ENCODE results near the gene IGFN1.
"Not testable (repeated sequence)": the region's sequence is repeated elsewhere in the genome, so short reads cannot be mapped to it uniquely, and the experiment has no call there.

IGFN1 gene

DNA sequence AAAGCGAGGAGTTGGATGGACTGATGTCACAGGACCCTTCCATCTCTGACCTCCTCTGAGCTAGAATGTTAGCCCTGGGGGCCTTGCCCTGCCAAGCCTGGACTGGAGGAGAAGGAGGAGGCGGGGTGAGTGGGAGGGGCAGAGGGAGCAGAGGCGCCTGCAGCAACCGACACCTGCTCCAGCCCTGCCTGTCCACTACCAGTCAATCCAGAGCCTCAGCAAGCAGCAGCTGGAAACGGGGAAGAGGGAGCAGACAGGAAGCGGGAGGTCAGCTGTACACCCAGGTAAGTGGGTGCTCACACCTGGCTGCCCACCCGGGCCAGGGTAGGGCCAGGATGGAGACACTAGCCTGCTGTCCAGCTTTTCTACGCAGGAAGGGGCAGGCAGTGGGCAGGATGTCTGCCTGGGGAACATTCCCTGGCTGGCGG is at the start of gene IGFN1:
Gene IGFN1, plus strand, starts transcription at position 201 of the 428 bp plus-strand sequence. CDS start 2,470 bp downstream, outside the sequence.
- no peak for DNase-seq

DNA sequence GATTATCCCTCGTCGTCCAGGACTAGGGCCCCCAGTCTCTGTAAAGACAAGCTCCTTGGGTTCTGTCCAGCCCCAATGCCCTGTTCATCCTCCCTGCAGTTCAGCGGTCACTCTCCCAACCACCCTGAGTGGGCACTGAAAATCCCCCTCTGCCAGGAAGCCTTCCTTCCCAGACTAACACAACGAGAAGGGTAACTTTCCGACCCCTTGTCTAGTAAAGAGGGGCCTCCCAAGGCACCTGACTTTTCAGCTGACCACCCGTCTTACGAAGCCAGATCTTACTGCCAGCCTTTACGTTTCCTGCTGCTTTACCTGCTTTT is 49.7 kb upstream of the IGFN1 start:
- no peak for DNase-seq

DNA sequence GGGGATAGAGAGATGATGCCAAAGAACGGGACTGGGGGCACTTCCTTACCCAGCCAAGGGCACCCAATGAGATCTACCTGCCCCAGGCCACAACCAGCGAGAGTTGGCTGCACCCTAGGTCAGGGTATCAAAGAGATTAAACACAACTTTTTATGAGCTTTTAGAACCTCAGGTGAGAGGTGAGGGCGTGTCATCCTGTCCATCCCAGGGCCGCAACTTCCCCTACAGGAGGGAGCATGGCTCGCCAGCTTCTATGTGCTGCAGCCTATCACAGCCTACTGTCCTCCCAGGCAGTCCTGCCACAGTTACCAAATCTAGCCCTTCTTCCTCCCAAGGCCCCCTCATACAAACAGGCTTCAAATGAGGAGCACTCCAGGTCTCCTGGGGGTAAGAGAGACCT is 49.2 kb upstream of the IGFN1 start:
- DNase-seq, result no peak

DNA sequence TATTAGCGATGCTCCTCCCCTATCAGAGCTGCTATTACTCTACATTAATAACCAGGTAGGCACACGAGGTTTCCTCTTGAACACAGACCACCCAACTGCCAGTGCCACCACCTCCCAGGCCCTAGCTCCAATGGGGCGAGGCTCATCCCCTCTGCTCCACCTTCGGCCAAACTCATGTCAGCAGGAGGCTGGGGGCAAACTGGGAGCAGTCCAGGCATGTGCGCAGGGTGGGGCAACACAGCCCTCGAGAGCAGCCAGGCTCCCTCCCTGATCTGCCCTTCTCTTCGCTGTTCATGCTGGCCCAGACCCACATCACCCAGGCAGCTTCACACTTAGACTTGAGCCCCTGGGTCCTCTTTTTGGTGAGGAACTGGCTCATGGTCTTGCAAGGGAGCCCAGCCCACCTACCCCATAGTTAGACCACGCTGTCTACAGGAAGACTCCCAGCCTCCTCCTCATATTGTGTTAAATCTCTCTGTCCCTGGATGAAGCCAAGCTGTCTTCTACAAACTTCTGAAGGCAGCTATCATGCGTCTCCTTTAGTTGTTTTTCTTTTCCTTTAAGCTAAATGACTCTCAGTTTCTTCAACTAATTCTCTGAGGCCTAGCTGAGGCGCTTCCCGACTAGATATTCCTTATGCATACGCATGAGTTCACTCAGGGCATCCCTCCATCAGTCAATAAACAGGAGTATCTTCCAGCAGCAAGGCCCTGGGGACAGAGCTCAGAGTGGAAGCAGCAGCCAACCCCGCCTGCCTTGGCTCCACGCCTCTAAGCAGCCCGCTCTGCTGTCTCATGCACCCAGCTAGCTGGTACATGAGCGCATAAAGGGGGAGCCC is 48.4 kb upstream of the IGFN1 start:
- DNase-seq, result no peak

DNA sequence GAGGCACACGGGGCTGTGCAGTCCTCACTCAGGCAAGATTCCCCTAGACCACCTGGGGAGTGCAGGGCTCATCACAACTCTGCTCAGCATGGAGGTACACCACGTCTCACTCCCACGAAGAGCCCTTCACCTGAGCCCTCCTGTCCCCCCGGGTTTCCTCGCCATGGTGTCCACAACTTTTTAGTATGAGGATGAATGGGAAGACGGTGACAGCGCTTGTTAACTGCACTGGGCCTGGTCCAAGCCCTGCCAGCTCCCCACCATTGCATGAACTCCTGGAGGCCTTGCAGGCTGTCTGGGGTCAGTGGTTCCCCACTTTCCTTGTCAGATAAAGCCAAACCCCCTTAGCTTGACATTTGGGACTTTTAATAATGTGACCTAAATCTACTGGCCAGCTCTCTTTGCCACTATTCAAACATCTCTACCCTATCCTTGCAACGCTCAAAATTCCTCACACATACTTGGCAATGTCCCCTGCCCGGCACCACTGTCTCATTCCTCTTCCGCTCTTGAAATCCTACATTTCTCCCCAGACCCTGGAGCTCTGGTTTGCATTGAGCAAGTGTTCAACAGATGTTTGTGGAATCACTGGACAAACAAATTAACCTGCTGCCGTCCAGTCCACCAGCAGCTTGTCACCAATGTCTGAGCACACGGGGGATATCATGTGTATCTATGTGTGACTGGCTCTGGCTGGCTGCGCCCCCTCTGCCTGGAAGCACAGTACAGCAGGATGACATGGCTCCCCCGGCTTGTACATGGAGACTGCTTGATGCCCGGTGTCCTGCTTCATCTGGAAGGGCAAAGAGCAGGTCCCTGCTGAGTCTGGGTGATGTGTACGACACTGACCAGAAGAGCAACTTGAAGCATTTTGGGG is 47.5 kb upstream of the IGFN1 start:
- no peak for DNase-seq

DNA sequence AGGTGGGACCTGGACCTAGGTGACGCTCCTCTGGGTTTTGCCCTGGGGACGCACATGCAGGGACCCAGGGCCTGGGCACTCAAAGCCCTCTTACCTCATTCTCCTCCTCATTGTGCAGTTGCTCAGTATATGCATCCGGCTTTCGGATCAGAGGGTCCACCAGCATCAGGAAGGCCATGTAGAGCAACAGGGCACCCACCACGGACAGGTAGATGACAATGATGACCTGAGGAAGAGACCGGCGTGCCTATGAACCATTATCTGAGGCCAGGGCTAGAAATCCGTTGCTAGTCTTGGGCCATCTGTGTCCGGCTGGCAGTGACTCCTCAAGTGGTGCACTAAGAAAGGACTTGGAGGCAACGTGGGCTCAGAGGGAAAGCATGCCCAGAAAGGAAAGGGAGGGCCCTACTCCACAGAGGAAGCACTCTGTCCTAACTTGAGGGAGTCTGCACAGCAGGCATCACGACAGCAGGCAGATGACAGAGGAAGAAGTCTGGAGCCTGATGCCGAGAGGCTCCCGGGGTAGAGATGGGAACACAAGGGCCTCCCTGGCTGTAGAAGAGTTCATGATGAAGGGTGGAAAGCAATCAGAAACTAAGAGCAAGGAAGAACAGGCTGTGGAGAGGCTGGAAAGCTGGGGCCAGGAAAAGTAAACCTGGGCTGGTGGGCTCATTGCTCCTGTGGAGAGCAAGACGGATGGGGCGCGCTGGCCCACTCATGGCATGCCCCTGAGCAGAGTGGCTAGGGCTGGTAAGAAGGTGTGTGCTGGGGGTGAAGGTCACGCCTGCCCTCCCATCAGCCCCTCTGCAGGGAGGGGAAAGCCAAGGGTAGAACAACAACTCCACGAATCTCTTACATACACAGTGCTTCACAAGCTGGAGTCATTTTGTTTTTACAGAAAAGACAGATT is 46.6 kb upstream of the IGFN1 start:
- no peak for DNase-seq

DNA sequence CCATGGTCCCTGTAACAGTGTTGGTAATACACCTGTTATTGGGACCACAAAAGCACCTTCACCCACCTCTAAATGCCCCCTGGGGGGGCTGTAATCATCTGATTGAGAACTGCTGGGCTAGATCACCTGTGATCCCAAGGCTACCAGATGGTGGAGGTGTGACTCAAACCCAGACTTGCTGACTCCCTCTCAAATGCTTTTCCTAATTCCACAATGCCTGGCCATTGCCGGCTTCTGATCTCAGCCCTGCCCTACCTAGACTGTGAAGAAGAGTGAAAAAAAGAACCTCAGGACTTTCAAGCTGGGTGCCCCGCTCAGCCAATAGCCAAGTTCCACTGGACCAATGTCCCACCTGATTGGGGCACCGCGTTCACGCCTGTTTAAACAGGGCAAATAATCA is 45.9 kb upstream of the IGFN1 start:
- no peak for DNase-seq

DNA sequence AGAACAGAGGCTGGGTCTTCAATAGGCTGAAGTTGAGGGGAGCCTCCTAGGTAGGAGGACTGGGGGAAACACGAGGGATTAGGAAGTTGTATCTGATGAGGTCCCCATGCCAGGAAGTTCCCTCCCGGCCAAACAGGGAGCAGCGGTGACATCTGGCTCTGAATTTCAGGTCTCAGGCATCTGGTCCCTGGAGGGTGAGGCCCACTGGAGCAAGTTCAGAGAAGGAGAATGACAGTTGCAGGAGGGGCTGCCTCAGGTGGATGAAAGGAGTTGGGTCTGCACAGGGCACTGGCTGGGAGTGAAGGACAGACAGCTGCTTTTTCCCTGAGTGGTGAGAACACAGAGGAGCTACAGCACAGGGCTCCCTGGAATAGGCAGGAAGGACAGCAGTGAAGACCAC is 45.5 kb upstream of the IGFN1 start:
- no peak for DNase-seq

DNA sequence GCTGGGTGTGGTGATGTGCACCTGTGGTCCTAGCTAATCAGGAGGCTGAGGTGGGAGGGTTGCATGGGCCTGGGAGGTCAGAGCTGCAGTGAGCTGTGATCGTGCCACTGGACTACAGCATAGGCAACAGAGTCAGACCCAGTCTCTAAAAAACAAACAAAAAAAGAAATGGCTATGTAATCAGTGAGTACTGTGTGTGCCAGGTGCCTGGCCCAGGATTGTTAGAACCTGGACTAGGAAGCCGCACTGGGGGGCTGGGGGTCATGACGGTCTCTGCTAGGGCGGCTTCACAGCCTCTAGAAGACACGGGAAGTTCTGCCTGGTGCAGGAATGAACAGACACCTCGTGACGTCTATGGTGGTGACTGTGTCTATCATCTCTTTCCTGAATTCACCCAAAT is 44.8 kb upstream of the IGFN1 start:
- no peak for DNase-seq

DNA sequence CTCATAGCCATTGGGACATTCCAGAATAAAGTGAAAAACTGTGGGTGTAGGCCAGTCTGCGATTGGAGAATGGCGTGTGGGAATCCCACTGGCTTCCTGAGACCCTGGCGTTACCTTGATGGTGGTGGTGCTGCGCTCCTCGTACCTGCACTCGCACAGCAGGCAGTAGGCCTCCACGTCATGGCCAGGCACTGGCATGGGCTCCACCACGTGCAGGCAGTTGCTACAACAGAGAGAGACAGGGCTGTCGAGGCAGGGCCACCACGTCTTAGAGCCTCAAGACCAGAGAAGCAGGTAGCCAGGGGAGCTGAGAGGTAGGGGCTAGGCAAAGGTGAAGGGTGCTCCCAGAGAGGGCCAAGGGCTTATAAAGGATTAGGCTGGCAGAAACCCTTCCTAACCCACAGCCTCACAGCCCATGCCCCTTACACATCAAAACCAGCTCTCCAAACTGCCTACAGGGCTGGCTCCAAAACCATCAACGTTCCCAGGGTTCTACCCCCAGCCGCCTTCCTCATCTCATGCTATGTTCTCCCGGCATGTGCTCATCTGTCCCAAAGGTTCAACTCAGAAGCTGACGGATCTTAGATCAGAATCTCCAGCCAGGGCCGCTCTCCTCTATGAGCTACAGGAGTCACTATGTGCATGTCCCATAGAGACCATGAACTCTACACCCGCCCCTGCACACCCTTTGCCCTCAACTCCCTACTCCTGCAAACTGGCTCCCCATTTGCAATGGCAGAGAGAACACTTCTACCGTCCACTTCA is 43.8 kb upstream of the IGFN1 start:
- DNase-seq, result no peak

DNA sequence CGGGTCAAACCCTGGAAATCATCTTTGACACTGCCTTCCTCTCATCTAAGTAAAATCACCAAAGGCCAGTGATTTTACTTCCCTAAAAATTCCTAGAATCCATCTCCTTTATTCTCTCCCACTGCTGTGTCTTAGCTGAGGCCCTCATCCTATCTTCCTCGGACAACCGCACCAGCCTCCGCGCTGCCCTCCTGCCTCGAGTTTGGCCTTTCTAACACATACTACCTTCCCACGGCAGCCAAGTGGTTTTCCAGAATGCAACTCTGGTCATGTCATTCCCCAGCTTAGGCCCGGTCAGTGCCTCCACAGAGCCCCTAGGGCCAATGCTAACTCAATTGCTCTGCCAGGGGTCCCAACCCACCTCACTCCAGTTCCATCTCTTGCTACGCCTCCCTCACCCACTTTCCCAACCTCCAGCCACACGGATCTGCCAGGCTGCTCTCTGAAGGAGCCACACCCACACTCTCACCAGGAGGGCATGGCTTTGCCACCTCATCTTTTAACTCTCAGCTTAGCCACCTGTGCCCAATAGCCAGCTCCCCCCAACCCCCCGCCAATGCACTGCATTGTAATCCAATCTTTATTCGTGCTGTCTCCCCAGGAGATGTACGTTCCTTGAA is 43.1 kb upstream of the IGFN1 start:
- no peak for DNase-seq

DNA sequence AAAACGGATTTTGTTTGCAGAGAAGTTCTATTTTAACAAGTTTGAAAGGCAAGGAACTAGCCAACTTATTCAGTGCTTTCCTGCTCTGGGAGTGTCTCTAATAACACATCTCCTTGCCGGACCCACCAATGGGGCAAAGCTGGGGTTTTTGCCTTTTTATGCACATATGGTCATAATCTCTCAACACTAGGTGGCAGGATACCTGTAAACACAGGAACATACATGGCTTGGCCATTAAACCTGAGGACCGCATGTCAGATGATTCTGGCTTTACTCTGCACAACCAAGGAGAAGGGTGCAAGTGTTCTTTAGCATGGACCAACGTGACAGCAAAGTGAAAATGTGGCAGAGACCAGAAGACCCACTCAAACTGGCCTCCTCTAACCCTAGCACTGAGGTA is 41.2 kb upstream of the IGFN1 start:
- DNase-seq, result no peak

DNA sequence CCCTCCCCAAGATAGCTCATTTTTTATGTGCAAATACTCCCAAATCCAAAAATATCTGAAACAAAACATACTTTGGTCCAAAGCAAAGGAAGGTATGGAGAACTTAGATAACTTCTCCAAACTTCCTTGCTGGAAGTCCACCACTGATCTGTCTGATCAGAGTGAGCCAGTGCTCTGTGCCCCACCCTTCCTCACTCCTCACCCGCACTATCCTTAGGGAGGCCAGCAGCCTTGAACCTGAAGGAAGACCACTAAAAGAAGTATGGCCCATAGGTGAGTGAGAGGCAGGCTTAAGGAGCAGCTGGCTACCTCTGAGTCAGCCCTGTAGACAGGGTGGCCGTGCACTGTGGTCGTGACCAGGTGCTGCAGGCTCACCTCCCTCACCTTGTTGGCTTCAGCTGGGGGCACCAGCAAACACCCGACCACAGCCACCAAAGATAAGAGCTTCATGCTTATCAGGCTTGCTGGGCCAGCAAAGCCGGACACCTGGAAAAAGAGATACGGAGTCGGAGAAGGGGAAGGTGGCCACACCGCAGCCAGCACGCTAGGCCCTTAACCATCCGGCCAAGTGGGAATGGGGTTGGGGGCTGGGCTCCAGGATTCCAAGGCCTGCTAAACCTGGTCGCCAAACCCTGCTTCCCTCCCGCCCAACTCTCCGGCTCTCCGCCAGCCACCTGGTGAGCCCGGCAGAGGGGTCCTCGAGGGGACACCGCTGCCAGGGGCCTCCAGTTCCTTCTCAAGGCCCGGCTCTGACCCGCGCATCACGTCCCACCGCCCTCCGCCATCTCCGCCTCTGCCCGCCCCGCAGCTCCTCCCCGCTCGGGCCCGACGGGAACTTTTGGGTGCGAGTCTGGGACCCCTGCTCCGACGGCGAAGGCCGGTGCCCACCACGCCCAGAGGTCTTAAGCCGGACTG is 36.9 kb upstream of the IGFN1 start:
- no peak for DNase-seq

DNA sequence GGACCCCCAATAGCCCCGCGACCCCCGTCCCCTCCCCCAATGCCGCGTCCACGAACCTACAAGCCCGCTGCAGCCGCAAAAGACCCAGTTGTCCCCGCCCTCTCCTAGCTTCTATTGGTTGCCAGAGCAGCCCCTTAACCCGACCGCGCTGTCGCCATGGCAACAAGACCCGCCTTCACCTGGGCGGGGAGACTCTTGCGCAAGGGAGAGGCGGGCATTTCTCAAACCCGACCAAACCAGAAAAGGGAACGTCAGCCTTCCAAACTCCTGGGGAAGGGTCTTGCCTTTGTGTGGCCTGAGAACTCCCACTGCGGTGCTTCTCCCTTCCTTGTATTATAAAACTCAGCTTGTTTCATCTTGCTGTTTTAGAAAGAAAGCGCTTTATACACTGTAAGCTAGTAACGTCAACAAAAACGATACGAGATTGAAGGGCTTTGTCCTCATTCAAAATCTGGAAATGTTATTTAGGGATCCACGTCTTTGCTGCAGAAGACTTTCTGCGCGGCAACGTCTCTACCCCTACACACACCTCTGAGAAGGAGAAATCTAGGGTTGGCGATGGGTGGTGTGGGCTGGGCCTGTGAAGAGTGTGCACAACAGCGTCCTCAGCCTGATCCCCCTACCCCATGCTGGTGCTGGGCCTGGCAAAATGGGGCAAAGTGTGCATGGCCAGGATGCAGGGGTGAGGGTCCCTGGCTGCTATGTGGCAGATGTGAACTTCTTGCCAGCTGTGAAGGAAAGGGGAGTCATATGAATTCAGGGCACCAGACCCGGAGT is 36.0 kb upstream of the IGFN1 start, which contains the start of gene TMEM9:
Gene TMEM9, minus strand, starts transcription at position 86 of the 777 bp plus-strand sequence. CDS start 551 bp downstream, outside the sequence.
- peak; percentile 98 for DNase-seq

DNA sequence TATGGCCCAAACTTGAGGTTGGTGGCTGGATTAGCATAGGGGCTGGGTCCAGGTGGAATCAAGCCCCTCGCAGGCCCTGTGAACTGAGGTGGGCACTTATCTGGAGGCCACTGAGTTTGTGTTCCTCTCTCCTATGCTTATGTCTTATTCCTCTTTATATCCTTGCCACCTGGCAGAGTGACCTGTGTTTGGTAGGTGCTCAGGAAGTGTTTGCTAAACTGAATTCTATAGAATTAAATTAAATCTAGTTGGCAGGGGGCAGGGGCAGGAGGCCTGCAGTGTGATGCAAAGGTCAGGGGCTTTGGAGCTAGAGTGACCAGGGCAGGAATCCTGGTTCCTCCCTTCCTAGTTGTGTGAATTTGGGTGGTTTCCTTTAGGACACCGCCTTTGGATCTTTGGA is 35.3 kb upstream of the IGFN1 start:
- DNase-seq, result no peak

DNA sequence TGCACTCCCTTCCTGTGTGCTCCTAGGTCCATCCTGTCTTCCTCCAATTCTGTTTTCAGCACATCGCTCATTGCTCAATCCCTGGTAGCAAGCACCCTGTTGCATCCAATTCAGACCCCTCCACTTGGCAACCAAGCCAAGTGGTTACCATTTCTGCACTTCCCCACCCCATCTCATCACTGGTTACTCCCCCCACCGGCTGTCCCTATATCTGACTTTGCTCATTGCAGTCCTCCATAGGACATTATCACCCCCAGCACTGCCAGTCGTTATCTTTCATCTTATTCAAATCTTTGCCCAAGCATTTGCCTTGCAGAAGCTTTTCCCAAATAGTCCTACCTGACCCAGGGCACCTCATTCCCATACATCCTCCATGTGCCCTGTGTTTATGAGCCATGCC is 34.3 kb upstream of the IGFN1 start:
- no peak for DNase-seq

DNA sequence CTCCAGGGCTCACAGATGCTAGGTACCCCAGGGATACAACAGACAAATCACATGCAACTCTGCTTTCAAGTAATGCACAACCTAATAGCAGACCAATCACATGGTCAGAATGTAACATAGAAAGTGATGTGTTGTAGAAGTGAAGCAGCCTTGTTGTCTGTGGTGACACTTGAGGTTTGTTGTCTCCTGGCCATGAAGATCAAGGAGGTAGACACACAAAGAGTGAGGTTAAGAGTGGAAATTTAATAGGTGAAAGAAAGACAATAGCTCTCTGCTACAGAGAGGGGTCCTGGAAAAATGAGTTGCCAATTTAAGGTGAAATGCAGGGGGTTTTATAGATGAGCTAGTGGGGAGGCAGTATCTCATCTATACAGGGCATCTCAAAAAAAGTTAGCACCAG is 33.8 kb upstream of the IGFN1 start:
- DNase-seq, result no peak

DNA sequence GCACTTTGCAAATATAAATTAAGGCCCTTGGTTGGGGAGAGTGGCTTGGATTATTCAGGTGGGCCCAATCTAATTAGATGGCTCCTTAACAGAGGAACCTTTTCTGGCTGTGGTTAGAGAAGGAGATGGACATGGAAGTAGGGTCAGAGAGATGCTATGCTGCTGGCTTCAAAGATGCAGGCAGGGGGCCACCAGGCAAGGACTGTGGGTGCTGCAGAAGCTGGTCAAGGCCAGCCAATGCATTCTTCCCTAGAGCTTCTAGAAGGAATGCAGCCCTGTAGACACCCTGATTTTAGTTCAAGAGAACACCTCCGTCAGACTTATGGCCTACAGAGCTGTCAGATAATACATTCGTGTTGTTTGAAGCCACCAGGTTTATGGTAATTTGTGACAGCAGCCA is 32.7 kb upstream of the IGFN1 start:
- DNase-seq, result no peak

DNA sequence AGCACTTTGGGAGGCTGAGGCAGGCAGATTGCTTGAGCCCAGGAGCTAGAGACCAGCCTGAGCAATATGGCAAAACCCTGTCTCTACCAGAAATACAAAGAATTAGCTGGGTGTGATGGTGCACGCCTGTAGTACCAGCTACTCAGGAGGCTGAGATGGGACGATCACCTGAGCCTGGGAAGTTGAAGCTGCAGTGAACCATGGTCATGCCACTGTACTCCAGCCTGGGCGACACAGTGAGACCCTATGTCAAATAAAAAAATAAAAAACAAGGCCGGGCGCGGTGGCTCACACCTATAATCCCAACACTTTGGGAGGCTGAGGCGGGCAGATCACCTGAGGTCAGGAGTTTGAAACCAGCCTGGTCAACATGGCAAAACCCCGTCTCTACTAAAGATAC is 27.6 kb upstream of the IGFN1 start:
- not testable (repeated sequence) for DNase-seq

DNA sequence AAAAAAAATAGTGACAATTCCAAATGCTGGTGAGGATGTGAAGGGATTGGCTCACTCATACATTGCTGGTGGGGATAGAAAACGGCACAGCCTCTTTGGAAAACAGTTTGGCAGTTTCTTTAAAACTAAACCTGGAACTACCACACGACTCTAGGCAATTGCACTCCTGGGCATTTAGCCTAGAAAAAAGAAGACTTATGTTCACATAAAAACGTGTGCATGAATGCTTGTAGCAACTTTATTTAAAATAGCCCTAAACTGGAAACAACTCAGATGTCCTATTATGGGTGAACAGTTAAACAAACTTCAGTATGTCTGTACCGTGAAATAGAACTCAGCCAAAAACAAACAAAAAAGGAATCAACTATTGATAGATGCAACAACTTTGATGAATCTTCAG is 26.9 kb upstream of the IGFN1 start:
- DNase-seq, result no peak

Data from stimulated activated CD4-positive, alpha-beta T cell treated with anti-CD3 and anti-CD28 coated beads, Interleukin-1b, Interleukin-23, amount 100 ng/mL, for 48 hours (primary cell).